HG03558 (cell line): Measurements from ENCODE around the gene F2.
"Not testable (repeated sequence)": the region's sequence is repeated elsewhere in the genome, so short reads cannot be mapped to it uniquely, and the experiment has no call there.

ENCODE experiments used
- ATAC-seq: cut with Tn5 transposase; IDR thresholded peaks from one replicate; pipeline ENCODE4 v1.9.1; 2021; ENCODE audit warnings: moderate number of reproducible peaks; ENCODE audit not compliant: unreplicated experiment; ENCODE audit errors: extremely low read depth

The F2 gene

DNA sequence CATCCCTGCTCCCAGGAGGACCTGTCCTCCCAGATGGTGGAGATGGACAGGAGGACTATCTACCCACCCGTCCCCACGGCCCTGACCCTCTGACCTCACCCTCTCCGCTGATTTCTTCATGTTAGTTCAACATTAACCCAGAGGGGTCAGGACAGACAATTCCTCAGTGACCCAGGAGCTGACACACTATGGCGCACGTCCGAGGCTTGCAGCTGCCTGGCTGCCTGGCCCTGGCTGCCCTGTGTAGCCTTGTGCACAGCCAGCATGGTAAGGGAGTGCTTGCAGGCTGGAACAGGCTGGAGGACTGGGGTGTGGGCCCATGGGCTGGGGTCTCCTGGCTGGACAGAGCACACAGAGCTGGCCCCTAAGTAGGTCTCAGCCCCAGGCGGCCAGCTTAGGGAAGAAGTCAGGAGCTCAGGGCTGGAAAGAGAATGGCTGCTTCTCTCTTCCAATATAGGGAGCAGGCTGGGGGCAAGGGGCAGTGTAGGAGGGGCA, at the start of gene F2:
Gene F2, plus strand, starts transcription at position 166 of the 495 bp plus-strand sequence. Its CDS starts 23 bp downstream, at position 189.
- ATAC-seq, result no peak

GRCh38 chr11:46669711-46670139, 49.3 kb upstream of the F2 start:
- no peak for ATAC-seq

DNA sequence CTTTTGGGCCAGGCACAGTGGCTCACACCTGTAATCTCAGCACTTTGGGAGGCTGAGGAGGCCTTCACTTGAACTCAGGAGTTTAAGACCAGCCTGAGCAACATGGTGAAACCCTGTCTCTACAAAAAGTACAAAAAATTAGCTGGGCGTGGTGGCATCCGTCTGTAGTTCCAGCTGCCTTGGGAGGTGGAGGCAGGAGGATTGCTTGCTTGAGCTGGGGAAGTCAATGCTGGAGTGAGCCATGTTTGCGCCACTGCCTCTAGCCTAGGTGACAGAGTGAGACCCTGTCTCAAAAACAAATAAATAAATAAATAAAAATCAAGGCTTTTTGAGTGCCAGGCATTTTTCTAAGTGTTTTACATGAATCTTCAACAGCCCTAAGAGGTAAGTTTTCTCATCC, 48.5 kb upstream of the F2 start:
- not testable (repeated sequence) for ATAC-seq

- ATAC-seq, result no peak
Observed at GRCh38 chr11:46671958-46672315, 47.1 kb upstream of the F2 start.

DNA sequence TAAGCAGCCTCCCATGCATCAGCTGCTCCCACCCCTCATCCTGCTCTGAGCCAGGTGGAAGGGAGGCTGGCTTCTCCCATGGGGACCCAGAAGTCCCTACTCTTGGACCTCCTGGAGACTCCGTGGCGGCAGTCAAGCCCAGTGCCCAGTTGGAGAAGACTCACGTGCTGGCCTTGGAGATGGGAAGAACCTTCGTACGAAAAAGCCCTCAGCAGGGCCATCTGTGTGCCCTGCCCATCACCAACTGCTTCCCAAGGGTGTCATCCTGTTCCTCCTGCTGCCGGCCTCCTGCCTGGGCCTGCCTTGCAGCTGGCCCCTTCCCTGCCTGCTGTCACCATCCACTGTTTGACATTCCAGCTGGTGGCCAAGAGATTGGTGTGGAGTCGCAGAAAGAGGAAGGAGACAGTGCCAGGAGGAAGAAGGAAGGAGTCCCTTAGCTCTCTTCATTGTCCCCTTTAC, 46.6 kb upstream of the F2 start:
- no peak for ATAC-seq

GRCh38 chr11:46673713-46674462, 45.1 kb upstream of the F2 start:
- no peak for ATAC-seq

DNA sequence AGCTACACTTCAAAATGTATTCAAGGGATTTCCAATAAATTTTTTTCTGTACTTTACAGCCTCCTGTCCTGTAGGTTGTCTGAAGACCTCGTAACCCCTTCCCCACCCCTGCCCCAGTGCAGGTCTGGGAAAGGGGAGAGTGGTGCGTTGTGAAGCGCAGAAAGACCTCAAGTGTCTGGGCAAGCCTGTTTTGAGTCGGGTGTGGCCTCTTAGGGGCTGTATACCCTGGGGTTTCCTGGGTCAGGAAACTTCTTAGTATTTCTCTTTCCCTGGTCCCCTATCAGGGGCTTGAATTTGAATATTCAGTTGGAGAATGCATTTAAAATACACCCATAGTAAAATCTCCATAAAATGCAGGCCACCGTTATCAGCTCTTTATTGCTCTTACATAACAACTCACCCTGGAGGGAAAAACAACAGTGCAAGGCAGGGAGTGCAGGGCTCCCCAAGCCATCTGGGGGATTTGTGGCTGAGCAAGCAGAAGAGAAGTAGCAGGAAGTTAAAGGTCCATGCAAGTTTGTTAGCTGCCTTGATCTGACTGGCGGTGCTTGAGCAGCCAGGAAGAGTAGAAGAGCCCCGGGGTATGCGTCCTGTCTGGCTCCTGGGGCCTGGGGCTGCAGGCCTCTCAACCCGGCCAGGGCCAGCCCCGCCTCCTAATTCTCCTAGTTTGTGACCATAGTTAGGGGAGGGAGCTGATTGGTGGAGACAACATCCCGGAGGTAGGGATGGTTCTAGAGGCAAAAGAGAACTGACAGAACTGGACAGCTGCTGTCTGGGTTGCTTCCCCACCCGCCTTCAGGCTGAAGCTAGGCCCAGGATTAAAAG, 44.3 kb upstream of the F2 start:
- ATAC-seq, result no peak

GRCh38 chr11:46675288-46675851, 43.6 kb upstream of the F2 start:
- ATAC-seq, result no peak

- ATAC-seq, result no peak
Observed at GRCh38 chr11:46675949-46676348, 43.1 kb upstream of the F2 start.

DNA sequence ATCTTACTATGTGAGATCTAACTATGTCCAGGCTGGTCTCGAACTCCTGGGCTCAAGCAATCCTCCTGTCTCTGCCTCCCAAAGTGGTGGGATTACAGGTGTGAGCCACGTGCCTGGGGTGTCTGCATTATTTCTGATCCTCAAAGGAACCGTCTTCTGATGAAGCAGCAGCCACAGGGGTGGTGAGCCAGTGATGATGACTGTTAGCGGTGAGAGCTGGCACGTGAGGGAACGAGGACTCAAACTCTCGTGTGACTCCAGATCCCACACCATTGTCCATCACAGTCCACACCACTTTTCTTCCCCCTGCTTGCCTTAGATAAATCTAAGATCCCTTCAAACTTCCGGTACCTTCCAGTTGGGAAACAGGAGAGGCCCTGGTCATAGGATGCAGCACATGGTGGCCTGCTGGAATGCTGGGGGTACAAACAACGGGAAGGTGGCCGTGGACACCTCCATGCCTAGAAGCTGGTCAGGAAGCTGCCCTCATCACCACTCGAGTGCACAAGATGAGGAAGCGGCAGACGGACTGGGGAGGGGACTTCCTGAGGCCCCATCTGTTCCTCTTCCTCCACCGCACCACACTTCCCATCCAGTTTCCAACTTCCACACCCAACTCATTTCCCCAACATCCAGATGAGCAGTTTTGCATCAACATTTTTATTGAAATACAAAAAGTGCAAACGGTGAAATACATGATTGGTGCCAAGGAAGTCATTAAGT, 42.4 kb upstream of the F2 start:
- no peak for ATAC-seq

GRCh38 chr11:46677169-46677568, 41.8 kb upstream of the F2 start:
- ATAC-seq, result no peak

DNA sequence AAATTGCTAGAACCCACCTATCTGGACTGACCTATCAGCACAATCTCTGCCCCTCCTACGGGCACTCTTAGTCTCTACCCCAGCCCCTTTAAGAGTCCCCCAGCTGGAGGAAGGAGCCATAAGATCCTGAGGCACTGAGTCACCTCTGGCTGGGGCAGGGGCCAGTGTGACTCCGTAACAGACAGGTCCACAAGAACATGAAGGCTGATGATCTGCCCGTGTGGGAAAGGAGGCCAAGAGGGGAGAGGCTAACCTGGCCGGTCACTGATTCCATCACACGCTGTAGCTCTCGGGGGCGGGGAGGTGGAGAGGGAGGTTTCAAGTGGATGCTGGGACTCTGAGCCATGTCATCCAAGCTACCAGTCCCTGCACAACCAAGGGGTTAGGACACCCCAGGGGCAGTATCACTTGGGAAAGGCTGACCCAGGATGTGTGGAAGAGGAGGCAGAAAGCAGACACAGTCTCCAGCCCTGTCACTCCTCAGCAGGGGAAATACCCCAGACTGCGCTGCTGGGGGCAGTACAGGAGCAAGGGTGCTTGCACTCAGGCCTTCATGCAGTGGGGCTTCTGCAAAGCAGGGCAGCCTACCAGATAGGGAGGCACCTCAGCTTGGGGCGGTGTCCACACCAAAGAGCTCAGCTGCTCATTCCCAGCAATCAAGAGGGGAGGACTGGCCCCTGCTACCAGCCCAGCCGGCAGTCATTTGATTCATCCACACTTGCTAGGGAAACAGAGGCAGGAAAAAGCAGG, 40.8 kb upstream of the F2 start:
- no peak for ATAC-seq

- no peak for ATAC-seq
Observed at GRCh38 chr11:46678741-46679130, 40.3 kb upstream of the F2 start.

- no peak for ATAC-seq
Observed at GRCh38 chr11:46679241-46680163, 39.5 kb upstream of the F2 start.

DNA sequence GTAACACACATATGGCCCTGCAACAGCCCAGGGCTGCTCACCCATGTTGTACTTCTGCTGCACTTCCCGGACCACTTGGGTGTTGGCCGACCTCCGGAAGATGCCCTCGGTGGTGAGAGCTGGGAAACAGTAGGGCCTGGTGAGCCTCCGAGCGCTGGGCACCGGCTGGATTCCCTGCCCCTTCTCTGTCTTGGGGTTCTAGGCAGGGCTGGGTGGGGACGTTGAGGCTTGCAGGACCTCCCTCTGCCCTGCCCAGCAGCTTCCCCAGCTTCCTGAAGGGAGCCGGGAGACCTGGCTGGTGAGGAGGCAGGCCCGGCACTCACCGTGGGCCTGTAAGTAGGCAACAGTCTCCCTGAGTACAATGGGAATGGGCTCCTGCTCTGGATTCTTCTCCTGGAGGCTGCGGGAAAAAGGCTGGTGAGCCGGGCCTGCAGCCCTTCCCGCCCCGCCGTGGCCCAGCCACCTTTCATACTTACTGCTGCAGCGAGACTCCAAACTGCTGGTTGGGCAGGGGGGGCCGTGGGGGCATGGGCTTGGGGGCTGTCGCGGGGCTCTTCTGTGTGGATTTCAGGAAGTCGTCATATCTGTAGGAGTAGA, 38.8 kb upstream of the F2 start:
- ATAC-seq, result no peak

GRCh38 chr11:46680815-46681214, 38.2 kb upstream of the F2 start:
- ATAC-seq, result no peak

DNA sequence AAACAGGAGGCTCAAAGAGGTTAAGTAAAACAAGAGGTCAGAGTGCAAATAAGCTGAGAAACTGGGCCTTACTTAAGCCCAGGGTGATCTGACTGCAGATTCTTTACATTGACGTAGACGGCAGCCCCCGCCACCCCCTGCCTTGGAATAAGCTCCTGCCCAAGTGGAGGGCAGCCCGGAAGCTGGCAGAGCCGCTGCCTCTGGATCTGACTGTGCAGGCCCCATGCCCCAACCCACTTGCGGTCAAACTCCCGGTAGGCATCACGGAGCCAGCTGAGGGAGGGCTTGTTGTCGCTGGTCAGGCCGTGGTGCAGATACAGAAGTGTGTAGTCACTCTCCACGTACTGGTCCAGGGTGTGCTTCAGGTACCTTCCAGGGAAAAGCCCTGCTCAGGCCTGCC, 37.2 kb upstream of the F2 start:
- no peak for ATAC-seq
